SK-N-MC (cell line): ENCODE data around the gene MYOF.
"Not testable (repeated sequence)": the region's sequence is repeated elsewhere in the genome, so short reads cannot be mapped to it uniquely, and the experiment has no call there.

ENCODE experiments used
- DNase-seq: peaks from one replicate; pipeline ENCODE4 v3.0.0-alpha.2; 2011; ENCODE audit warnings: low read depth, low spot score
- H3K27ac ChIP-seq: fragments of 200-600 bp; sonication (generic); 2 replicates; pipeline ENCODE4 v1.5.1; 2016; ENCODE audit warnings: mixed run types
- H3K36me3 ChIP-seq: fragments of 200-600 bp; sonication (generic); 2 replicates; pipeline ENCODE4 v1.6.1; 2017; ENCODE audit warnings: antibody characterized with exemption, low read length, mixed read lengths; ENCODE audit not compliant: insufficient read depth
- H3K4me3 ChIP-seq: fragments of 200-600 bp; sonication (generic); 2 replicates; pipeline ENCODE4 v1.5.1; 2016
- H3K9ac ChIP-seq: fragments of 200-600 bp; sonication (generic); 2 replicates; pipeline ENCODE4 v1.8.0; 2017; ENCODE audit warnings: mixed run types, mixed read lengths; ENCODE audit not compliant: insufficient read length
- H3K9me3 ChIP-seq: fragments of 200-600 bp; sonication (generic); 2 replicates; pipeline ENCODE4 v1.6.1; 2017; ENCODE audit warnings: low read depth, mild to moderate bottlenecking, antibody characterized with exemption, low read length, moderate library complexity, mixed read lengths
- EZH2 ChIP-seq: fragments of 200-600 bp; sonication (generic); IDR thresholded peaks from one replicate; pipeline ENCODE4 v1.6.1; 2017; ENCODE audit warnings: antibody characterized with exemption
- FOXP2 ChIP-seq: optimal IDR thresholded peaks from 2 replicates; pipeline ENCODE3; 2011; ENCODE audit warnings: mild to moderate bottlenecking, moderate library complexity; ENCODE audit not compliant: insufficient read depth; ENCODE audit errors: extremely low read length, control extremely low read depth
- POLR2AphosphoS5 ChIP-seq: IDR thresholded peaks from 2 replicates; pipeline ENCODE4 v1.6.1; 2012; ENCODE audit warnings: mild to moderate bottlenecking, low read depth, low read length, borderline replicate concordance

MYOF gene

GRCh38 chr10:93445097-93445960 lies 36.8 kb downstream of the MYOF start:
- TF ChIP-seq FOXP2, result no peak
- TF ChIP-seq POLR2AphosphoS5, result no peak
- no peak for TF ChIP-seq EZH2
- Histone ChIP-seq H3K9ac (no peak overlapping the region), H3K27ac (no peak overlapping the region), H3K4me3 (no peak overlapping the region), H3K36me3 (no peaks in the 10 kb centered on the region), H3K9me3 (no peaks in the 10 kb centered on the region)
- DNase-seq, result no peak

GRCh38 chr10:93443481-93443880 lies 38.7 kb downstream of the MYOF start:
- no peak for DNase-seq
- Histone ChIP-seq H3K4me3 (no peak overlapping the region), H3K36me3 (no peaks in the 10 kb centered on the region), H3K9me3 (no peaks in the 10 kb centered on the region), H3K27ac (no peak overlapping the region), H3K9ac (no peak overlapping the region)
- TF ChIP-seq FOXP2 (no peak), EZH2 (no peak), POLR2AphosphoS5 (no peak)

- not testable (repeated sequence) for DNase-seq, H3K36me3 ChIP-seq, H3K9me3 ChIP-seq, H3K27ac ChIP-seq, H3K9ac ChIP-seq, H3K4me3 ChIP-seq
Observed at GRCh38 chr10:93442721-93443120, 39.4 kb downstream of the MYOF start.

GRCh38 chr10:93440591-93441091 lies 41.5 kb downstream of the MYOF start:
- H3K36me3 ChIP-seq, result no peaks in the 10 kb centered on the region
- no peaks in the 10 kb centered on the region for H3K9me3 ChIP-seq
- DNase-seq, result no peak
- H3K4me3 ChIP-seq, result no peak overlapping the region
- peak overlapping the region; percentile 63 for H3K27ac ChIP-seq
- no peak overlapping the region for H3K9ac ChIP-seq
- no peak for TF ChIP-seq FOXP2
- no peak for TF ChIP-seq EZH2
- TF ChIP-seq POLR2AphosphoS5, result no peak

- no peaks in the 10 kb centered on the region for H3K9me3 ChIP-seq
- DNase-seq, result no peak
- TF ChIP-seq EZH2 (no peak), POLR2AphosphoS5 (no peak), FOXP2 (no peak)
- no peaks in the 10 kb centered on the region for H3K36me3 ChIP-seq
- no peak overlapping the region for H3K4me3 ChIP-seq
- no peak overlapping the region for H3K27ac ChIP-seq
- H3K9ac ChIP-seq, result no peak overlapping the region
Observed at GRCh38 chr10:93438613-93439253, 43.4 kb downstream of the MYOF start.

GRCh38 chr10:93437946-93438612 lies 44.1 kb downstream of the MYOF start:
- H3K36me3 ChIP-seq, result no peaks in the 10 kb centered on the region
- H3K9ac ChIP-seq, result no peak overlapping the region
- TF ChIP-seq POLR2AphosphoS5, result no peak
- no peak for DNase-seq
- H3K27ac ChIP-seq, result peak overlapping the region; percentile 96; the same call in 1 of the 2 replicates
- no peaks in the 10 kb centered on the region for H3K9me3 ChIP-seq
- no peak overlapping the region for H3K4me3 ChIP-seq

- DNase-seq, result no peak
- Histone ChIP-seq H3K9me3 (no peaks in the 10 kb centered on the region), H3K9ac (peak overlapping the region; percentile 69), H3K36me3 (no peaks in the 10 kb centered on the region), H3K4me3 (peak overlapping the region; percentile 38), H3K27ac (peak overlapping the region; percentile 96)
- TF ChIP-seq POLR2AphosphoS5, result no peak
- no peak for TF ChIP-seq EZH2
Observed at GRCh38 chr10:93437086-93437945, 44.8 kb downstream of the MYOF start.

- peak overlapping the region; percentile 38 for H3K4me3 ChIP-seq
- H3K9ac ChIP-seq, result peak overlapping the region; percentile 69
- H3K9me3 ChIP-seq, result no peaks in the 10 kb centered on the region
- TF ChIP-seq EZH2, result no peak
- TF ChIP-seq POLR2AphosphoS5, result no peak
- no peak for TF ChIP-seq FOXP2
- H3K36me3 ChIP-seq, result no peaks in the 10 kb centered on the region
- H3K27ac ChIP-seq, result peak overlapping the region; percentile 96
- no peak for DNase-seq
Observed at GRCh38 chr10:93436591-93437085, 45.5 kb downstream of the MYOF start.
